Choroid plexus epithelial cell (primary cell): ENCODE results near the gene PDE6C.

ENCODE experiments used
- DNase-seq: peaks from one replicate; pipeline ENCODE4 v3.0.0-alpha.2; 2010; ENCODE audit warnings: low read depth
- H3K4me3 ChIP-seq: 2 replicates; pipeline ENCODE4 v1.5.1; 2011; ENCODE audit warnings: low read depth, mild to moderate bottlenecking, control low read depth, low read length, moderate library complexity
- CTCF ChIP-seq: conservative IDR thresholded peaks from 2 replicates; pipeline ENCODE4 v1.5.1; 2011; ENCODE audit warnings: low read depth, mild to moderate bottlenecking, control low read depth, inconsistent platforms, low read length, moderate library complexity

The PDE6C gene

GRCh38 chr10:93593749-93594148, 18.6 kb upstream of the PDE6C start:
- no peak for TF ChIP-seq CTCF

GRCh38 chr10:93594518-93594917, 17.8 kb upstream of the PDE6C start:
- no peak for DNase-seq
- no peak for TF ChIP-seq CTCF
- H3K4me3 ChIP-seq: no peak overlapping the region

More at GRCh38 chr10:93593749-93594148, 18.6 kb upstream of the PDE6C start:
- H3K4me3 ChIP-seq: no peak overlapping the region
- no peak for DNase-seq

- TF ChIP-seq CTCF: no peak
- DNase-seq: no peak
- no peak overlapping the region for H3K4me3 ChIP-seq
These were observed 16.8 kb upstream of the PDE6C start for GRCh38 chr10:93595378-93596161.

- no peak overlapping the region for H3K4me3 ChIP-seq
- TF ChIP-seq CTCF: peak; percentile 16
- DNase-seq: no peak
These were observed 15.8 kb upstream of the PDE6C start for GRCh38 chr10:93596539-93596938.

GRCh38 chr10:93597075-93597599, 15.2 kb upstream of the PDE6C start:
- no peak overlapping the region for H3K4me3 ChIP-seq
- no peak for TF ChIP-seq CTCF
- no peak for DNase-seq

GRCh38 chr10:93598157-93598556, 14.2 kb upstream of the PDE6C start:
- no peak for TF ChIP-seq CTCF
- DNase-seq: peak; percentile 26
- no peak overlapping the region for H3K4me3 ChIP-seq

- DNase-seq: no peak
- no peak for TF ChIP-seq CTCF
- no peak overlapping the region for H3K4me3 ChIP-seq
These were observed 13.0 kb upstream of the PDE6C start for GRCh38 chr10:93599335-93599734.
